GM23338 (cell line): ENCODE measurements around the gene NKAIN2. TPM values are rescaled to one million over a fixed set of nuclear protein-coding genes. Genes with fewer than 3 reads are reported as not detected.

ENCODE experiments used
- ATAC-seq: fragments of 200-7000 bp; cut with Tn5 transposase; 3 replicates; pipeline ENCODE4 v1.9.1; 2020
- DNase-seq: peaks from one replicate; pipeline ENCODE4 v3.0.0-alpha.2; 2015; ENCODE audit warnings: low spot score
- H2AFZ ChIP-seq: fragments of 200-600 bp; sonication (generic); 2 replicates; pipeline ENCODE4 v1.8.0; 2016; ENCODE audit warnings: antibody characterized with exemption, mild to moderate bottlenecking, moderate library complexity
- H3F3A ChIP-seq: fragments of 200-600 bp; sonication (generic); replicated peaks from 2 replicates; pipeline ENCODE4 v1.8.0; 2017; ENCODE audit warnings: antibody characterized with exemption, mixed run types, low read depth
- H3K27ac ChIP-seq: fragments of 200-600 bp; sonication (generic); 2 replicates; pipeline ENCODE4 v1.6.1; 2016; ENCODE audit warnings: low read depth
- H3K27me3 ChIP-seq: fragments of 200-600 bp; sonication (generic); 2 replicates; pipeline ENCODE4 v1.8.0; 2016; ENCODE audit warnings: mild to moderate bottlenecking, mixed run types, moderate library complexity; ENCODE audit not compliant: insufficient read depth
- H3K36me3 ChIP-seq: fragments of 200-600 bp; sonication (generic); 2 replicates; pipeline ENCODE4 v1.8.0; 2016; ENCODE audit warnings: mild to moderate bottlenecking; ENCODE audit not compliant: insufficient read depth
- H3K4me1 ChIP-seq: fragments of 200-600 bp; sonication (generic); 2 replicates; pipeline ENCODE4 v1.8.0; 2016; ENCODE audit warnings: mild to moderate bottlenecking, moderate library complexity; ENCODE audit not compliant: insufficient read depth
- H3K4me2 ChIP-seq: fragments of 200-600 bp; sonication (generic); 2 replicates; pipeline ENCODE4 v1.7.1; 2017; ENCODE audit warnings: mixed run types
- H3K4me3 ChIP-seq: fragments of 200-600 bp; sonication (generic); 2 replicates; pipeline ENCODE4 v1.6.1; 2016; ENCODE audit warnings: mixed run types
- H3K79me2 ChIP-seq: fragments of 200-600 bp; sonication (generic); replicated peaks from 2 replicates; pipeline ENCODE4 v1.8.0; 2017; ENCODE audit warnings: mild to moderate bottlenecking; ENCODE audit not compliant: insufficient read depth
- H3K9me2 ChIP-seq: fragments of 200-600 bp; sonication (generic); 2 replicates; pipeline ENCODE4 v1.8.0; 2017; ENCODE audit not compliant: insufficient read depth
- H4K20me1 ChIP-seq: fragments of 200-600 bp; sonication (generic); replicated peaks from 2 replicates; pipeline ENCODE4 v1.8.0; 2017; ENCODE audit warnings: mild to moderate bottlenecking; ENCODE audit not compliant: insufficient read depth
- H3K27ac Mint-ChIP-seq: 2 replicates; pipeline ENCODE4 v1.8.0; 2020; ENCODE audit warnings: inconsistent platforms, mild to moderate bottlenecking, moderate library complexity, mixed read lengths
- H3K27me3 Mint-ChIP-seq: 3 replicates; pipeline ENCODE4 v1.8.0; 2022; ENCODE audit warnings: low read depth, mild to moderate bottlenecking, moderate library complexity, mixed read lengths, inconsistent platforms; ENCODE audit not compliant: insufficient read depth, poor library complexity
- H3K36me3 Mint-ChIP-seq: 3 replicates; pipeline ENCODE4 v1.8.0; 2021; ENCODE audit warnings: low read depth, mild to moderate bottlenecking, inconsistent platforms, moderate library complexity, mixed read lengths
- H3K4me1 Mint-ChIP-seq: 3 replicates; pipeline ENCODE4 v1.8.0; 2020; ENCODE audit warnings: mild to moderate bottlenecking, inconsistent platforms, mixed read lengths
- H3K4me3 Mint-ChIP-seq: 3 replicates; pipeline ENCODE4 v1.8.0; 2021; ENCODE audit warnings: moderate library complexity, mild to moderate bottlenecking, inconsistent platforms, mixed read lengths
- H3K9me3 Mint-ChIP-seq: 3 replicates; pipeline ENCODE4 v1.8.0; 2020; ENCODE audit warnings: moderate library complexity, mild to moderate bottlenecking, inconsistent platforms, mixed read lengths
- CREB1 ChIP-seq: fragments of 250-450 bp; sonication (Bioruptor Pico); IDR thresholded peaks from 2 replicates; pipeline ENCODE4 v1.5.0; 2020; ENCODE audit warnings: low read depth, mild to moderate bottlenecking, moderate library complexity
- CTCF ChIP-seq, 2 experiments: fragments of 200-600 bp in 1 of 2; sonication (generic) in 1 of 2; conservative IDR thresholded peaks; 2 replicates each; pipeline versions ENCODE4 v1.5.1 to v1.6.1; 2016 to 2017; ENCODE audit warnings: antibody characterized with exemption in 2 of 2, low read depth in 2 of 2, mild to moderate bottlenecking in 2 of 2, moderate library complexity in 1 of 2
- EZH2 ChIP-seq: fragments of 200-600 bp; sonication (generic); IDR thresholded peaks from one replicate; pipeline ENCODE4 v1.8.0; 2017; ENCODE audit warnings: antibody characterized with exemption, mild to moderate bottlenecking, low read depth; ENCODE audit not compliant: unreplicated experiment
- JUNB ChIP-seq: IDR thresholded peaks from one replicate; pipeline ENCODE4 v1.6.1; 2016; ENCODE audit warnings: antibody characterized with exemption; ENCODE audit not compliant: unreplicated experiment
- POLR2AphosphoS5 ChIP-seq: IDR thresholded peaks from 2 replicates; pipeline ENCODE4 v1.6.1; 2016; ENCODE audit warnings: antibody characterized with exemption, low read depth
- ZNF462 ChIP-seq: fragments of 250-450 bp; sonication (Bioruptor Pico); IDR thresholded peaks from 2 replicates; pipeline ENCODE4 v1.5.0; 2020; ENCODE audit warnings: mild to moderate bottlenecking, moderate library complexity
- polyA plus RNA-seq: library from polyadenylated mRNA; unstranded; fragments of >200 nt; fragmentation: Nextera tagmentation; extraction: Ambion mirVana; gene quantifications from 2 replicates; pipeline ENCODE4 v1.2.1, GENCODE V29; 2016
- total RNA-seq: library from RNA; depleted of rRNA; stranded (reverse); fragments of >200 nt; shearing (Covaris generic); gene quantifications from 2 replicates; pipeline ENCODE4 v1.2.3, GENCODE V29; 2014

The NKAIN2 gene
- total and polyA plus RNA-seq, 2 experiments from 2014 or later = 0.39 to 1.1 TPM

DNA sequence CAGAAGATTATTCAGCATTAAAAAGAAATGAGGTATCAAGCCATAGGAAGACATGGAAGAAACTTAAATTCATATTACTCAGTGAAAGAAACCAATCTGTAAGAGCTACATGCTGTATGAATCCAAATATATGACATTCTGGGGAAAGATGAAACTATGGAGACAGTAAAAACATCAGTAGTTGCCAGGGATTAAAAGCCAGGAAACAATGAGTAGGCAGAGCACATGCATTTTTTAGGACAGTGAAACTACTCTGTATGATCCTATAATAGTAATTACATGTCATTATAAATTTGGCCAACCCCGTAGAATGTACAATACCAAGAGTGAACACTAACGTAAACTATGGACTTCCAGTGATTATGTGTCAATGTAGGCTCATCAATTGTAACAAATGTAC is 1065.8 kb downstream of the NKAIN2 start:
- Histone ChIP-seq H3K4me2 (no peak overlapping the region), H3K36me3 (no peaks in the 10 kb centered on the region), H3K4me1 (no peaks in the 10 kb centered on the region), H2AFZ (no peak overlapping the region), H3K79me2 (no peaks in the 10 kb centered on the region), H3K27me3 (no peaks in the 10 kb centered on the region), H3K27ac (no peak overlapping the region), H3K9me2 (no peaks in the 10 kb centered on the region), H3K4me3 (no peak overlapping the region), H4K20me1 (no peaks in the 10 kb centered on the region), H3F3A (no peaks in the 10 kb centered on the region)
- Mint-ChIP-seq H3K4me1 (no peaks in the 10 kb centered on the region), H3K27ac (no peak overlapping the region), H3K9me3 (no peaks in the 10 kb centered on the region), H3K27me3 (no peaks in the 10 kb centered on the region), H3K36me3 (no peaks in the 10 kb centered on the region), H3K4me3 (no peak overlapping the region)
- DNase-seq (no peak), ATAC-seq (no peak)
- TF ChIP-seq CREB1 (CRISPR knock-in tag) (no peak), JUNB (no peak), POLR2AphosphoS5 (no peak), EZH2 (no peak), CTCF (conservative IDR thresholded peaks at IDR 0.05; ENCODE audit: low read depth in 2 of 2) (no peak), ZNF462 (CRISPR knock-in tag) (no peak)
